Hepatocyte (in vitro differentiated cells): ENCODE results near the gene SLC37A1. TPM values are rescaled to one million over a fixed set of nuclear protein-coding genes. Genes with fewer than 3 reads are reported as not detected.

Source experiments
- DNase-seq: peaks from one replicate; pipeline ENCODE4 v3.0.0-alpha.2; 2016; ENCODE audit warnings: low spot score
- H2AFZ ChIP-seq: fragments of 200-600 bp; sonication (generic); 2 replicates; pipeline ENCODE4 v1.6.0; 2016; ENCODE audit warnings: antibody characterized with exemption, mild to moderate bottlenecking
- H3K27ac ChIP-seq: fragments of 200-600 bp; sonication (generic); 2 replicates; pipeline ENCODE4 v1.5.1; 2016; ENCODE audit warnings: mild to moderate bottlenecking
- H3K27me3 ChIP-seq: fragments of 200-600 bp; sonication (generic); 2 replicates; pipeline ENCODE4 v1.6.1; 2016
- H3K36me3 ChIP-seq: fragments of 200-600 bp; sonication (generic); replicated peaks from 2 replicates; pipeline ENCODE4 v1.5.1; 2016; ENCODE audit warnings: low read depth; ENCODE audit not compliant: insufficient read depth
- H3K4me1 ChIP-seq: fragments of 200-600 bp; sonication (generic); 2 replicates; pipeline ENCODE4 v1.5.1; 2016; ENCODE audit warnings: mild to moderate bottlenecking, moderate library complexity; ENCODE audit not compliant: insufficient read depth
- H3K4me2 ChIP-seq: fragments of 200-600 bp; sonication (generic); 2 replicates; pipeline ENCODE4 v1.6.0; 2016
- H3K4me3 ChIP-seq: fragments of 200-600 bp; sonication (generic); 2 replicates; pipeline ENCODE4 v1.5.1; 2016; ENCODE audit warnings: mild to moderate bottlenecking
- H3K79me2 ChIP-seq: fragments of 200-600 bp; sonication (generic); 2 replicates; pipeline ENCODE4 v1.6.0; 2017; ENCODE audit warnings: mild to moderate bottlenecking
- H3K9me2 ChIP-seq: fragments of 200-600 bp; sonication (generic); replicated peaks from 2 replicates; pipeline ENCODE4 v1.6.0; 2017; ENCODE audit warnings: mild to moderate bottlenecking; ENCODE audit not compliant: insufficient read depth
- H3K9me3 ChIP-seq: fragments of 200-600 bp; sonication (generic); 2 replicates; pipeline ENCODE4 v1.5.1; 2016; ENCODE audit warnings: low read depth, mild to moderate bottlenecking
- H4K20me1 ChIP-seq: fragments of 200-600 bp; sonication (generic); 2 replicates; pipeline ENCODE4 v1.6.0; 2016; ENCODE audit warnings: mild to moderate bottlenecking; ENCODE audit not compliant: insufficient read depth, poor library complexity, severe bottlenecking
- CTCF ChIP-seq: fragments of 200-600 bp; sonication (generic); IDR thresholded peaks from 2 replicates; pipeline ENCODE4 v1.5.1; 2016; ENCODE audit warnings: antibody characterized with exemption, mild to moderate bottlenecking; ENCODE audit not compliant: poor library complexity
- EZH2 ChIP-seq: fragments of 200-600 bp; sonication (generic); IDR thresholded peaks from 2 replicates; pipeline ENCODE4 v1.6.1; 2016; ENCODE audit warnings: antibody characterized with exemption, mild to moderate bottlenecking, borderline replicate concordance
- EZH2phosphoT487 ChIP-seq: fragments of 200-600 bp; sonication (generic); IDR thresholded peaks from one replicate; pipeline ENCODE4 v1.6.1; 2018; ENCODE audit warnings: antibody characterized with exemption, mild to moderate bottlenecking, low read depth, moderate library complexity; ENCODE audit not compliant: unreplicated experiment, severe bottlenecking
- WGBS: methylation state at CpG from one replicate; pipeline ENCODE4 v1.1.6; 2016; ENCODE audit warnings: low lambda C conversion rate; ENCODE audit errors: missing lambda C conversion rate; 5-methylcytosine and 5-hydroxymethylcytosine counted together
- polyA plus RNA-seq: library from polyadenylated mRNA; unstranded; fragments of >200 nt; fragmentation: Nextera tagmentation; extraction: Ambion mirVana; gene quantifications from 2 replicates; pipeline ENCODE4 v1.2.1, GENCODE V29; 2016
- total RNA-seq: library from RNA; depleted of rRNA; stranded (reverse); fragments of >200 nt; gene quantifications from 2 replicates; pipeline ENCODE4 v1.2.3, GENCODE V29; 2014

The SLC37A1 gene
- total and polyA plus RNA-seq, 2 experiments from 2014 or later = 17.9 to 18.5 TPM

GRCh38 chr21:42509244-42509643 lies 4.4 kb upstream of the SLC37A1 start:
- Histone ChIP-seq H3K79me2 (peaks cover 3% of the 10 kb centered on the region), H3K4me3 (no peak overlapping the region), H3K9me3 (no peaks in the 10 kb centered on the region), H3K4me1 (peaks cover 9% of the 10 kb centered on the region), H4K20me1 (no peaks in the 10 kb centered on the region), H3K27ac (peak overlapping the region; percentile 57), H3K36me3 (no peaks in the 10 kb centered on the region), H3K27me3 (no peaks in the 10 kb centered on the region), H3K9me2 (no peaks in the 10 kb centered on the region), H2AFZ (no peak overlapping the region), H3K4me2 (no peak overlapping the region)
- WGBS = 66% methylated on average over 11 of the region's 11 CpGs
- DNase-seq = no peak
- no peak for TF ChIP-seq EZH2phosphoT487
- TF ChIP-seq EZH2 = no peak
- TF ChIP-seq CTCF = no peak

- Histone ChIP-seq H3K79me2 (peaks cover 28% of the 10 kb centered on the region), H3K36me3 (no peaks in the 10 kb centered on the region), H3K4me2 (no peak overlapping the region), H2AFZ (no peak overlapping the region), H3K9me2 (no peaks in the 10 kb centered on the region), H3K27ac (no peak overlapping the region), H3K4me1 (peaks cover 35% of the 10 kb centered on the region), H3K9me3 (no peaks in the 10 kb centered on the region), H3K4me3 (no peak overlapping the region), H4K20me1 (no peaks in the 10 kb centered on the region), H3K27me3 (no peaks in the 10 kb centered on the region)
- no peak for DNase-seq
- 90% methylated on average over 16 of the region's 16 CpGs for WGBS
- TF ChIP-seq EZH2 (no peak), EZH2phosphoT487 (no peak), CTCF (no peak)
Measured at GRCh38 chr21:42512346-42513034, 1.2 kb upstream of the SLC37A1 start.

GRCh38 chr21:42513985-42514882 lies 582 bp downstream of the SLC37A1 start:
- DNase-seq = peak; percentile 69
- Histone ChIP-seq H3K27ac (peak overlapping the region; percentile 75), H2AFZ (peak overlapping the region; percentile 91), H3K4me1 (peaks cover 35% of the 10 kb centered on the region), H3K27me3 (no peaks in the 10 kb centered on the region), H3K9me3 (no peaks in the 10 kb centered on the region), H3K79me2 (peaks cover 42% of the 10 kb centered on the region), H4K20me1 (no peaks in the 10 kb centered on the region), H3K36me3 (no peaks in the 10 kb centered on the region), H3K4me2 (peak overlapping the region; percentile 97), H3K9me2 (no peaks in the 10 kb centered on the region), H3K4me3 (peak overlapping the region; percentile 76)
- 1% methylated on average over 61 of the region's 77 CpGs for WGBS
- no peak for TF ChIP-seq EZH2phosphoT487
- no peak for TF ChIP-seq CTCF
- no peak for TF ChIP-seq EZH2
